Measurements from ENCODE around the gene KEAP1.

The KEAP1 gene

GRCh38 chr19:10523135-10523636 lies 20.0 kb upstream of the KEAP1 start:
- no peak for DNase-seq (ENCODE audit: low read depth)

GRCh38 chr19:10521461-10522171 lies 18.5 kb upstream of the KEAP1 start:
- no peak for DNase-seq (ENCODE audit: low read depth)

GRCh38 chr19:10520652-10521318 lies 17.6 kb upstream of the KEAP1 start:
- DNase-seq (ENCODE audit: low read depth), result no peak

GRCh38 chr19:10519421-10519820 lies 16.3 kb upstream of the KEAP1 start:
- DNase-seq (ENCODE audit: low read depth), result no peak

- DNase-seq (ENCODE audit: low read depth), result no peak
These were observed 15.5 kb upstream of the KEAP1 start for GRCh38 chr19:10518444-10519361.

- DNase-seq (ENCODE audit: low read depth), result no peak
These were observed 14.7 kb upstream of the KEAP1 start for GRCh38 chr19:10517760-10518443.

GRCh38 chr19:10517361-10517759 lies 14.2 kb upstream of the KEAP1 start, which contains the start of gene S1PR5:
TSS of gene S1PR5 (minus strand) at chr19:10517447. CDS start at chr19:10515011, 2,436 bp downstream.
- DNase-seq (ENCODE audit: low read depth), result no peak

- no peak for DNase-seq (ENCODE audit: low read depth)
These were observed 13.6 kb upstream of the KEAP1 start for GRCh38 chr19:10516671-10517286.

- DNase-seq (ENCODE audit: low read depth), result no peak
These were observed 12.9 kb upstream of the KEAP1 start for GRCh38 chr19:10516064-10516385.

- no peak for DNase-seq (ENCODE audit: low read depth)
These were observed 11.3 kb upstream of the KEAP1 start for GRCh38 chr19:10514211-10515145.

GRCh38 chr19:10513223-10513622 lies 10.1 kb upstream of the KEAP1 start:
- no peak for DNase-seq (ENCODE audit: low read depth)

- DNase-seq (ENCODE audit: low read depth), result no peak
These were observed 7.2 kb upstream of the KEAP1 start for GRCh38 chr19:10510301-10510802.

- no peak for DNase-seq (ENCODE audit: low read depth)
These were observed 5.6 kb upstream of the KEAP1 start for GRCh38 chr19:10508707-10509106.

- DNase-seq (ENCODE audit: low read depth), result no peak
These were observed 4.9 kb upstream of the KEAP1 start for GRCh38 chr19:10508036-10508435.

- no peak for DNase-seq (ENCODE audit: low read depth)
These were observed 2.5 kb upstream of the KEAP1 start for GRCh38 chr19:10505583-10506229.

GRCh38 chr19:10502524-10503001 lies 593 bp downstream of the KEAP1 start:
- peak; percentile 44 for DNase-seq (ENCODE audit: low read depth)

GRCh38 chr19:10501971-10502523 lies 1.1 kb downstream of the KEAP1 start:
- DNase-seq (ENCODE audit: low read depth), result no peak

- no peak for DNase-seq (ENCODE audit: low read depth)
These were observed 2.9 kb downstream of the KEAP1 start for GRCh38 chr19:10500247-10500592.

- DNase-seq (ENCODE audit: low read depth), result no peak
These were observed 3.5 kb downstream of the KEAP1 start for GRCh38 chr19:10499550-10500246.

Data from GM04503 (cell line).